Esophagus squamous epithelium (tissue), 4 donors: ENCODE results near the gene CEACAM16.

Source experiments
- CTCF ChIP-seq, 6 experiments: fragments of 450-650 bp in 4 of 6; fragments of 200-600 bp in 2 of 6; sonication (generic) in 2 of 6; IDR thresholded peaks; one replicate each; pipeline ENCODE4 v1.5.1; 2016 to 2019; ENCODE audit warnings: antibody characterized with exemption in 6 of 6, mild to moderate bottlenecking in 4 of 6, moderate library complexity in 4 of 6
- POLR2A ChIP-seq, 4 donors: fragments of 450-650 bp; IDR thresholded peaks; one replicate each; pipeline ENCODE4 v1.6.1; 2017; ENCODE audit warnings: antibody characterized with exemption in 4 of 4, mild to moderate bottlenecking in 4 of 4, moderate library complexity in 3 of 4

GRCh38 chr19:44663996-44664395 is 35.0 kb upstream of the CEACAM16 start:
- TF ChIP-seq CTCF (IDR thresholded peaks at IDR 0.05) (no peak), POLR2A (IDR thresholded peaks at IDR 0.05) (no peak)
